ENCODE measurements around the gene FCGR3A.
"Not testable (repeated sequence)": the region's sequence is repeated elsewhere in the genome, so short reads cannot be mapped to it uniquely, and the experiment has no call there.

FCGR3A gene

GRCh38 chr1:161549652-161550051 is at the start of gene FCGR3A:
Gene FCGR3A (minus strand): TSS chr1:161549818. CDS start chr1:161549736, 82 bp downstream.
- DNase-seq: no peak

- not testable (repeated sequence) for DNase-seq
Measured at GRCh38 chr1:161597077-161597476, 47.5 kb upstream of the FCGR3A start.

- DNase-seq: peak; percentile 0
Measured at GRCh38 chr1:161595583-161595982, 46.0 kb upstream of the FCGR3A start.

GRCh38 chr1:161595173-161595572 is 45.6 kb upstream of the FCGR3A start:
- DNase-seq: not testable (repeated sequence)

- not testable (repeated sequence) for DNase-seq
Measured at GRCh38 chr1:161594269-161594984, 44.8 kb upstream of the FCGR3A start.

GRCh38 chr1:161593092-161593755 is 43.6 kb upstream of the FCGR3A start:
- not testable (repeated sequence) for DNase-seq

GRCh38 chr1:161592586-161592985 is 43.0 kb upstream of the FCGR3A start:
- not testable (repeated sequence) for DNase-seq

- DNase-seq: not testable (repeated sequence)
Measured at GRCh38 chr1:161589920-161590319, 40.3 kb upstream of the FCGR3A start.

- DNase-seq: not testable (repeated sequence)
Measured at GRCh38 chr1:161589365-161589764, 39.7 kb upstream of the FCGR3A start.

- DNase-seq: not testable (repeated sequence)
Measured at GRCh38 chr1:161588596-161588995, 39.0 kb upstream of the FCGR3A start.

GRCh38 chr1:161582882-161583281 is 33.3 kb upstream of the FCGR3A start:
- not testable (repeated sequence) for DNase-seq

GRCh38 chr1:161580879-161581537 is 31.4 kb upstream of the FCGR3A start:
- DNase-seq: not testable (repeated sequence)

GRCh38 chr1:161579856-161580507 is 30.4 kb upstream of the FCGR3A start:
- not testable (repeated sequence) for DNase-seq

GRCh38 chr1:161576676-161577075 is 27.1 kb upstream of the FCGR3A start:
- not testable (repeated sequence) for DNase-seq

- DNase-seq: not testable (repeated sequence)
Measured at GRCh38 chr1:161571703-161572102, 22.1 kb upstream of the FCGR3A start.

GRCh38 chr1:161566602-161566960 is 17.0 kb upstream of the FCGR3A start:
- peak; percentile 1 for DNase-seq

GRCh38 chr1:161563522-161563921 is 13.9 kb upstream of the FCGR3A start:
- DNase-seq: not testable (repeated sequence)

GRCh38 chr1:161562441-161562840 is 12.8 kb upstream of the FCGR3A start:
- DNase-seq: not testable (repeated sequence)

GRCh38 chr1:161560960-161561715 is 11.5 kb upstream of the FCGR3A start:
- peak; percentile 7 for DNase-seq

GRCh38 chr1:161557506-161558450 is 8.2 kb upstream of the FCGR3A start:
- not testable (repeated sequence) for DNase-seq

- DNase-seq: not testable (repeated sequence)
Measured at GRCh38 chr1:161556990-161557389, 7.4 kb upstream of the FCGR3A start.

Measured in HCEC 1CT (cell line).